ENCODE measurements around the gene CDK14.

DNA sequence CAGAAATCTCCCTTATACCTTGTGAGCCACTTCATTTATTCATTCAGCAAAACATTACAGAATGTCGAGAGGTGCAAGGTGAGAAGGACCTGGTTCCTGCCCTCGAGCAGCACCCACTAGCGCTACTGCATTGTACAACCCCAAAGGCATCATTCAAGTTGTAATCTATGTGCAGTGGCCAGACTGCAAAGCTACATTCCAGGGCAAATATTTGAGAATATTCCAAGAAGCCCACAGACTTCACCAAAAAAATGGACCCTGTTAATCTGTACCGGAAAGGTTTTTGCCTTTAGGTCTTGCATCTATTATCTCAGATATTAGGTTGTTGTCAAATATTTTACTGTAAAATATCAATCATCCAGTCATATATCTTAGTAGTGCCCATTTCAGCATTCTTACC, 372.8 kb downstream of the CDK14 start:
- TF ChIP-seq, protein P1, sequence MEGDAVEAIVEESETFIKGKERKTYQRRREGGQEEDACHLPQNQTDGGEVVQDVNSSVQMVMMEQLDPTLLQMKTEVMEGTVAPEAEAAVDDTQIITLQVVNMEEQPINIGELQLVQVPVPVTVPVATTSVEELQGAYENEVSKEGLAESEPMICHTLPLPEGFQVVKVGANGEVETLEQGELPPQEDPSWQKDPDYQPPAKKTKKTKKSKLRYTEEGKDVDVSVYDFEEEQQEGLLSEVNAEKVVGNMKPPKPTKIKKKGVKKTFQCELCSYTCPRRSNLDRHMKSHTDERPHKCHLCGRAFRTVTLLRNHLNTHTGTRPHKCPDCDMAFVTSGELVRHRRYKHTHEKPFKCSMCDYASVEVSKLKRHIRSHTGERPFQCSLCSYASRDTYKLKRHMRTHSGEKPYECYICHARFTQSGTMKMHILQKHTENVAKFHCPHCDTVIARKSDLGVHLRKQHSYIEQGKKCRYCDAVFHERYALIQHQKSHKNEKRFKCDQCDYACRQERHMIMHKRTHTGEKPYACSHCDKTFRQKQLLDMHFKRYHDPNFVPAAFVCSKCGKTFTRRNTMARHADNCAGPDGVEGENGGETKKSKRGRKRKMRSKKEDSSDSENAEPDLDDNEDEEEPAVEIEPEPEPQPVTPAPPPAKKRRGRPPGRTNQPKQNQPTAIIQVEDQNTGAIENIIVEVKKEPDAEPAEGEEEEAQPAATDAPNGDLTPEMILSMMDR (IDR thresholded peaks at IDR 0.05; ENCODE audit: borderline replicate concordance, extremely low read depth, low read length, poor library complexity, severe bottlenecking), result no peak
- no peak for TF ChIP-seq EZH2 (IDR thresholded peaks at IDR 0.05; ENCODE audit: borderline replicate concordance, low read depth, low read length, severe bottlenecking)

Measured in DND-41 (cell line).